Left lung (tissue), 10 donors: Measurements from ENCODE around the gene RALGPS1. TPM values are rescaled to one million over a fixed set of nuclear protein-coding genes. Genes with fewer than 3 reads are reported as not detected.

ENCODE experiments used
- ATAC-seq: fragments of 200-7000 bp; cut with Tn5 transposase; one replicate; pipeline ENCODE4 v1.9.1; 2020; ENCODE audit warnings: moderate library complexity
- DNase-seq, 4 donors: peaks; one replicate each; pipeline ENCODE4 v3.0.0-alpha.2; 2013 to 2020
- H3K27ac ChIP-seq, 2 donors: fragments of 200-600 bp; sonication (generic) in 1 of 2; one replicate each; pipeline versions ENCODE4 v1.5.0 to v1.8.0; 2020 to 2021
- H3K27me3 ChIP-seq, 2 donors: fragments of 200-600 bp; sonication (generic) in 1 of 2; one replicate each; pipeline versions ENCODE4 v1.5.0 to v1.8.0; 2020 to 2021
- H3K36me3 ChIP-seq, 2 donors: fragments of 200-600 bp; sonication (generic) in 1 of 2; one replicate each; pipeline versions ENCODE4 v1.5.0 to v1.8.0; 2020 to 2021
- H3K4me1 ChIP-seq, 2 donors: fragments of 200-600 bp; one replicate each; pipeline ENCODE4 v1.8.0; 2021
- H3K4me3 ChIP-seq, 2 donors: fragments of 200-600 bp; sonication (generic) in 1 of 2; one replicate each; pipeline versions ENCODE4 v1.5.0 to v1.8.0; 2020 to 2021; ENCODE audit warnings: mild to moderate bottlenecking in 1 of 2
- H3K9me3 ChIP-seq, 2 donors: fragments of 200-600 bp; sonication (generic) in 1 of 2; one replicate each; pipeline versions ENCODE4 v1.5.0 to v1.8.0; 2020 to 2021
- CTCF ChIP-seq, 2 donors: fragments of 200-600 bp; sonication (generic) in 1 of 2; IDR thresholded peaks; one replicate each; pipeline versions ENCODE4 v1.5.0 to v1.8.0; 2021; ENCODE audit warnings: antibody characterized with exemption in 2 of 2
- intact Hi-C, 2 donors: fragments of 100-400 bp; cut with DNase I; formaldehyde crosslinking; loops; one replicate each; pipeline versions ENCODE4 v1.11.2 to v1.14.2; 2022
- polyA plus RNA-seq, 6 donors: library from polyadenylated mRNA; unstranded; fragments of 120-200 nt; gene quantifications; one replicate each; pipeline ENCODE4 v1.2.1, GENCODE V29; 2013; ENCODE audit not compliant: insufficient read length in 6 of 6
- total RNA-seq, 2 donors: library from RNA; stranded (reverse); fragmentation: NEBNext Ultra II Directional; extraction: Animal tissue kit (Norgen Biotek cat#: 25700); gene quantifications; one replicate each; pipeline ENCODE4 v1.2.1, GENCODE V29; 2021
- donor health status: DM: no; HTN: yes; CAD: no.
- donor health status: DM: no; HTN: no; CAD: no.

Gene RALGPS1
- total and polyA plus RNA-seq, 8 donors = 11.9 to 27.6 (median 21.5) TPM

GRCh38 chr9:127087836-127088235 is 173.3 kb downstream of the RALGPS1 start:
- DNase-seq (no peak), ATAC-seq (no peak)
- intact Hi-C loops = no loop called here
- peaks cover 0 to 6% of the 10 kb centered on the region in 2 donors for H3K4me1 ChIP-seq
- H3K9me3 ChIP-seq = no peaks in the 10 kb centered on the region
- no peak overlapping the region for H3K4me3 ChIP-seq
- H3K27ac ChIP-seq = no peak overlapping the region
- H3K27me3 ChIP-seq = no peaks in the 10 kb centered on the region
- TF ChIP-seq CTCF (IDR thresholded peaks at IDR 0.05) = no peak
- peaks cover 0 to 7% of the 10 kb centered on the region in 2 donors for H3K36me3 ChIP-seq

DNA sequence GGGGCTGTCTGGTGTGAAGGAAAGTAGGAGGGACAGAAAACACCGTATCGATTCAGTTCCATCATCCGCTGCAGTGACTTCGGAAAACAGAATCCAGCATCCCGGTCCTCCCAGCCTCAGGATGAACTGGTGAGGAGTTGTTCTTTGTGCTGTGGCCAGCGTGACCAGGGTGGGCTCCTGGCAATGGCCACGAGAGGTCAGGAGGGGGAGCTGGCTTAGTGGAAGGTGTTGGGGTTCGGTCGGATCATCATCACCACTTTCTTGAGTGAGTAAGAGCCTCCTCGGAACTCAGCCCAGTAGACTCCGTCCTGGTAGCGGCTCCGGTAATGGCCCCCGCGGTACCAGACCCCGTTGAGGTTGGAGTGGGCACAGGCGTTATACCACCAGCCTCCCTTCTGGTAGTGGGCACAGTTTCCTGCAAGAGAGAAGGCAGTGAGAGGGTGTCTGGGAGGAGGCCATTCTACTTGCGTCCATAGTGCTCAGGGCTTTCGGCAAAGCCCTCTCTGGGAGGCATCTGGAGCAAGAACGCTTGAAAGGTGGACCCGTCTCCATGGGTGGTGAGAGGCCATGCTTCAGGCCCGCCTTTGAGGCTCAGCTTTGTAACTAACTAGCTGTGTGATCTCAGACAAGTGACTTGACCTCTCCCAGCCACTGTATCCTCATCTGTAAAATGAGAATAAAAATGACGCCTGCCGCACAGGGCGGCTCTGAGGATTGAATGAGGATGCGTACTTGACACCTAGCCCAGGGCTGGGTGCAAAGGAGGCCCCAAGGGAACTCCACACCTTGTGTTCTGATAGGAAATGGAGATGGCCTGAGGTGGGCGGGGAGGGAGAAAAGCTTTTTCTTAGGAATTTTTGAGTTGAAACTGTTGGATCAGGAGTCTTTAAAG is 174.4 kb downstream of the RALGPS1 start:
- Histone ChIP-seq H3K9me3 (no peaks in the 10 kb centered on the region), H3K27ac (no peak overlapping the region), H3K4me3 (no peak overlapping the region), H3K36me3 (peaks cover 0 to 7% of the 10 kb centered on the region in 2 donors), H3K4me1 (no peaks in the 10 kb centered on the region), H3K27me3 (no peaks in the 10 kb centered on the region)
- DNase-seq = no peak
- TF ChIP-seq CTCF (IDR thresholded peaks at IDR 0.05) = no peak
- intact Hi-C loops = no loop called here
- no peak for ATAC-seq

DNA sequence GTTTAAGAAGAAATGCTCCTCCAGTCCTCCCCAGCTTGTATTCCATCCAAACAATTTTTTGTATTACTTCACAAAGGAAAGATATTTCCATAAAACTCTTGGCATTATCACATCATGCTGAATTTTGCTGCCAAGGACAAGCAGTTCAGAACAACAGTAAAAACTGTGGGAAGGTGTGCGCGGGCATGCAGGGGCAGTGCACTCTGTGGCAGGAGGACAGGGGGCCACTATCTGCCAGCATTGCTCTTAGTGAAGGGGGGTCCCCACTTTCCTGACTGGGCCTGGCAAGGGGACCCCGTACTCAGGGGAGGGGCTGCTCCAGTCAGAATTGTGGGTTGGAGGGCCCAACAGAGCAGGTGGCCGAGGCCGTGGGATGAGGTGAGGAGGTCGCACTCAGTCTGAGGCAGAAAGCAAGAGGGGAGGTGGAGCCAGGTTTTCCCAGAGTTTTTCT is 175.1 kb downstream of the RALGPS1 start:
- intact Hi-C loops = no loop called here
- no peak for ATAC-seq
- H3K27me3 ChIP-seq = no peaks in the 10 kb centered on the region
- no peak overlapping the region for H3K4me3 ChIP-seq
- H3K36me3 ChIP-seq = peaks cover 0 to 7% of the 10 kb centered on the region in 2 donors
- no peak overlapping the region for H3K27ac ChIP-seq
- DNase-seq = no peak
- no peak for TF ChIP-seq CTCF (IDR thresholded peaks at IDR 0.05)
- no peaks in the 10 kb centered on the region for H3K4me1 ChIP-seq
- no peaks in the 10 kb centered on the region for H3K9me3 ChIP-seq

DNA sequence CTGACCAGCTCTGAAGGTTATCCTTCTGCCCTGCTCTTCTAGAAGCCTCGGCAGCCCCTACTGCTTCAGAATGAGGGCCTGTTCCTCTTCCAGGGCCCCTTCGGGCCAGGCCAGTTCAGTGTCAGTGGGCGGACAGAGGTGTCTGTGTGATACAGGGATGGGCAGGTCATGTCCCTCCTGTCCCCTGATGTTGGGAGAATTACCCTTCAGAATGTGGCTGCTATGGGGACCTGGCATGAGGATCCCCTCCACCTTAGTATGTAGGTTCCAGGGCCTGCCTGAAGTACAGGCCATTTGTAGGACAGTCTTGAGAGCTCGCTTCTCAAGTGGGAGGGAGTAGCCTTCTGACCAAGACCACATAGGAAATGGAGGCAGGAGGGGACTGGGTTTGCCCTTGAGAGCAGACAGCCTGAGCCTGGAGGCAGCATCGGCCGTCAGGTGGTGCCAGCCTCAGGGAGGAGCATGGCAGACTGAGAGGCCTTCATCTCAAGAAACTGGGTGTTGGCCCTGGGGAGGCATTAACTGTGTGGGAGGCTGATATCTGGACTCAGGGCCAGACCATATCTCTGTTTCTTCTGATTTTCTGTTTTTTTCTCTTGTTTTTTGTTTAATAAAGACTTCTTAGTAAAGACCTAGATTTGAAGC is 175.9 kb downstream of the RALGPS1 start:
- no peaks in the 10 kb centered on the region for H3K9me3 ChIP-seq
- ATAC-seq (no peak), DNase-seq (no peak)
- intact Hi-C loops = no loop called here
- H3K4me1 ChIP-seq = no peaks in the 10 kb centered on the region
- no peak overlapping the region for H3K27ac ChIP-seq
- H3K36me3 ChIP-seq = peaks cover 0 to 7% of the 10 kb centered on the region in 2 donors
- no peak for TF ChIP-seq CTCF (IDR thresholded peaks at IDR 0.05)
- H3K4me3 ChIP-seq = no peak overlapping the region
- no peaks in the 10 kb centered on the region for H3K27me3 ChIP-seq

- intact Hi-C loops = no loop called here
- ATAC-seq (no peak), DNase-seq (no peak)
- Histone ChIP-seq H3K4me1 (no peaks in the 10 kb centered on the region), H3K9me3 (no peaks in the 10 kb centered on the region), H3K36me3 (peaks cover 0 to 7% of the 10 kb centered on the region in 2 donors), H3K27me3 (no peaks in the 10 kb centered on the region), H3K27ac (no peak overlapping the region), H3K4me3 (no peak overlapping the region)
- no peak for TF ChIP-seq CTCF (IDR thresholded peaks at IDR 0.05)
Observed at GRCh38 chr9:127091526-127091925, 176.9 kb downstream of the RALGPS1 start.
